HEK293 (cell line): ENCODE data around the gene STRBP.
A peak's percentile ranks its signal among the peaks of the same experiment; 100 is the strongest.

Source experiments
- CTCF ChIA-PET: fragments of 350-600 bp; formaldehyde crosslinking; extraction: SDS; loops from one replicate; lab custom pipeline; 2021; ENCODE audit warnings: antibody characterized with exemption; lab: Yijun Ruan, JAX
- POLR2A ChIA-PET: fragments of 300-600 bp; formaldehyde crosslinking; extraction: SDS; loops from one replicate; lab custom pipeline; 2020; ENCODE audit warnings: antibody characterized with exemption, inconsistent platforms; lab: Yijun Ruan, JAX
- H3K27ac ChIP-seq: fragments of 200-500 bp; sonication (Bioruptor generic); 2 replicates; pipeline ENCODE4 v1.5.1; 2014; ENCODE audit warnings: low read depth, low read length, control low read depth, inconsistent platforms; ENCODE audit errors: extremely low read depth
- H3K36me3 ChIP-seq, 2 experiments: fragments of 200-500 bp in 1 of 2; sonication (Bioruptor generic) in 1 of 2; 1 replicate in 1 of 2; 2 replicates in 1 of 2; pipeline ENCODE4 v1.5.1; 2014 to 2017; ENCODE audit warnings: inconsistent platforms in 2 of 2, low read length in 2 of 2; ENCODE audit not compliant: control insufficient read depth in 2 of 2, insufficient read depth in 1 of 2
- H3K4me1 ChIP-seq: fragments of 200-500 bp; sonication (Bioruptor generic); 2 replicates; pipeline ENCODE4 v1.5.1; 2014; ENCODE audit warnings: mild to moderate bottlenecking, low read length, inconsistent platforms; ENCODE audit not compliant: control insufficient read depth, insufficient read depth
- H3K4me3 ChIP-seq: 2 replicates; pipeline ENCODE4 v1.5.1; 2011; ENCODE audit warnings: low read depth, mild to moderate bottlenecking, control low read depth, low read length, moderate library complexity
- H3K9me3 ChIP-seq: fragments of 200-500 bp; sonication (Bioruptor generic); 2 replicates; pipeline ENCODE4 v1.5.1; 2014; ENCODE audit warnings: low read depth, low read length, inconsistent platforms; ENCODE audit not compliant: control insufficient read depth, insufficient read depth
- FEZF1 ChIP-seq: fragments of 450-650 bp; formaldehyde crosslinking; IDR thresholded peaks from 2 replicates; pipeline ENCODE4 v1.5.1; 2016; ENCODE audit warnings: missing biosample characterization, missing genetic modification characterization
- SCRT2 ChIP-seq: fragments of 450-650 bp; formaldehyde crosslinking; IDR thresholded peaks from 2 replicates; pipeline ENCODE4 v1.5.1; 2016; ENCODE audit warnings: missing biosample characterization, missing genetic modification characterization
- ZBTB21 ChIP-seq: fragments of 450-650 bp; formaldehyde crosslinking; IDR thresholded peaks from 2 replicates; pipeline ENCODE4 v1.5.1; 2017; ENCODE audit warnings: missing biosample characterization, missing genetic modification characterization
- ZEB2 ChIP-seq: fragments of 450-650 bp; formaldehyde crosslinking; IDR thresholded peaks from 2 replicates; pipeline ENCODE4 v1.5.1; 2016; ENCODE audit warnings: missing biosample characterization, missing genetic modification characterization
- ZNF274 ChIP-seq, 2 experiments: fragments of 200-500 bp in 1 of 2; fragments of 450-650 bp in 1 of 2; sonication (Bioruptor generic) in 1 of 2; formaldehyde crosslinking in 1 of 2; IDR thresholded peaks; 2 replicates each; pipeline versions ENCODE4 v1.5.1 to v1.6.1; 2014 to 2016; ENCODE audit warnings: borderline replicate concordance in 1 of 2, inconsistent platforms in 1 of 2, low read length in 1 of 2, missing biosample characterization in 1 of 2, missing genetic modification characterization in 1 of 2
- ZNF302 ChIP-seq: fragments of 450-650 bp; formaldehyde crosslinking; IDR thresholded peaks from 2 replicates; pipeline ENCODE4 v1.5.1; 2016; ENCODE audit warnings: missing biosample characterization, missing genetic modification characterization, low read depth
- ZNF350 ChIP-seq: fragments of 450-650 bp; formaldehyde crosslinking; IDR thresholded peaks from 2 replicates; pipeline ENCODE4 v1.5.0; 2017; ENCODE audit warnings: missing biosample characterization, mild to moderate bottlenecking, missing genetic modification characterization
- ZNF37A ChIP-seq: fragments of 450-650 bp; IDR thresholded peaks from 2 replicates; pipeline ENCODE4 v1.5.1; 2018; ENCODE audit warnings: missing biosample characterization, missing genetic modification characterization
- ZNF48 ChIP-seq: fragments of 450-650 bp; formaldehyde crosslinking; IDR thresholded peaks from 2 replicates; pipeline ENCODE4 v1.5.1; 2016; ENCODE audit warnings: missing biosample characterization, missing genetic modification characterization
- ZNF510 ChIP-seq: fragments of 450-650 bp; formaldehyde crosslinking; IDR thresholded peaks from 2 replicates; pipeline ENCODE4 v1.5.1; 2018; ENCODE audit warnings: mild to moderate bottlenecking, missing genetic modification characterization, missing biosample characterization; ENCODE audit not compliant: insufficient replicate concordance
- ZNF548 ChIP-seq: fragments of 450-650 bp; formaldehyde crosslinking; IDR thresholded peaks from 2 replicates; pipeline ENCODE4 v1.5.1; 2016; ENCODE audit warnings: missing biosample characterization, missing genetic modification characterization
- ZNF571 ChIP-seq: fragments of 450-650 bp; formaldehyde crosslinking; IDR thresholded peaks from 2 replicates; pipeline ENCODE4 v1.5.0; 2017; ENCODE audit warnings: missing biosample characterization, missing genetic modification characterization
- ZNF623 ChIP-seq: fragments of 450-650 bp; formaldehyde crosslinking; IDR thresholded peaks from 2 replicates; pipeline ENCODE4 v1.5.1; 2016; ENCODE audit warnings: missing biosample characterization, missing genetic modification characterization
- ZNF670 ChIP-seq: fragments of 450-650 bp; formaldehyde crosslinking; IDR thresholded peaks from 2 replicates; pipeline ENCODE4 v1.5.1; 2016; ENCODE audit warnings: missing biosample characterization, missing genetic modification characterization, low read depth
- ZNF76 ChIP-seq: fragments of 450-650 bp; formaldehyde crosslinking; IDR thresholded peaks from 2 replicates; pipeline ENCODE4; 2016; ENCODE audit warnings: low read depth, missing biosample characterization, missing genetic modification characterization, borderline replicate concordance
- ZNF791 ChIP-seq: fragments of 450-650 bp; formaldehyde crosslinking; IDR thresholded peaks from 2 replicates; pipeline ENCODE4 v1.5.1; 2016; ENCODE audit warnings: missing biosample characterization, missing genetic modification characterization
- ZXDB ChIP-seq: fragments of 450-650 bp; formaldehyde crosslinking; IDR thresholded peaks from 2 replicates; pipeline ENCODE4 v1.5.1; 2016; ENCODE audit warnings: missing biosample characterization, missing genetic modification characterization
- TF ChIP-seq, protein P1 (sequence below): fragments of 450-650 bp; formaldehyde crosslinking; IDR thresholded peaks from 2 replicates; pipeline ENCODE4 v1.5.1; 2017; ENCODE audit warnings: missing biosample characterization, missing genetic modification characterization
- TF ChIP-seq, protein P2 (sequence below): fragments of 450-650 bp; formaldehyde crosslinking; IDR thresholded peaks from 2 replicates; pipeline ENCODE4 v1.5.1; 2016; ENCODE audit warnings: missing biosample characterization, missing genetic modification characterization, borderline replicate concordance
- TF ChIP-seq, protein P3 (sequence below): fragments of 450-650 bp; formaldehyde crosslinking; IDR thresholded peaks from 2 replicates; pipeline ENCODE4 v1.5.1; 2016; ENCODE audit warnings: missing biosample characterization, missing genetic modification characterization, low read depth
- TF ChIP-seq, protein P4 (sequence below): fragments of 450-650 bp; formaldehyde crosslinking; IDR thresholded peaks from 2 replicates; pipeline ENCODE4 v1.5.1; 2016; ENCODE audit warnings: missing biosample characterization, missing genetic modification characterization
- TF ChIP-seq, protein P5 (sequence below): fragments of 450-650 bp; formaldehyde crosslinking; IDR thresholded peaks from 2 replicates; pipeline ENCODE4 v1.5.1; 2016; ENCODE audit warnings: missing biosample characterization, missing genetic modification characterization
- TF ChIP-seq, protein P6 (sequence below): fragments of 450-650 bp; formaldehyde crosslinking; IDR thresholded peaks from 2 replicates; pipeline ENCODE4 v1.5.1; 2017; ENCODE audit warnings: missing biosample characterization, mild to moderate bottlenecking, missing genetic modification characterization, moderate library complexity
- TF ChIP-seq, protein P7 (sequence below): fragments of 450-650 bp; formaldehyde crosslinking; IDR thresholded peaks from 2 replicates; pipeline ENCODE4 v1.5.1; 2016; ENCODE audit warnings: missing biosample characterization, missing genetic modification characterization

Gene STRBP

DNA sequence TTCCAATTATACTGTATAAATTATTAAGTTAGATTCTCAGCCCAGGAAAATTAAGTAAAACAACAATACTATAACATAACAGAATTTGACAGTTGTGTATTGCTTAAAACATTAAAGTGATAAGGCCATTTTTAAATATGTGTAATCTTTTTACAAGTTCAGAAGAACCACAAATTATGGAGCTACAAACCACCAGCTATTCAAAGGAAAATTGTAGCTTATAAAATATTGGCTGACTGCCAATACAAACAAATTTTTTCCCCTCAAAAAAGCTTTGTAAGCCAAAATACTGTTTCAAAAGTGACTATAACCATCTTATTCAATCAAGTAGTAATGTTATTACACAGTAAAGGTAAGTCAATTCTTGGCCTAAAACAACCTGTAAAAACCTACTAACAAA, 21.9 kb downstream of the STRBP start (continued):
- TF ChIP-seq, protein P1, sequence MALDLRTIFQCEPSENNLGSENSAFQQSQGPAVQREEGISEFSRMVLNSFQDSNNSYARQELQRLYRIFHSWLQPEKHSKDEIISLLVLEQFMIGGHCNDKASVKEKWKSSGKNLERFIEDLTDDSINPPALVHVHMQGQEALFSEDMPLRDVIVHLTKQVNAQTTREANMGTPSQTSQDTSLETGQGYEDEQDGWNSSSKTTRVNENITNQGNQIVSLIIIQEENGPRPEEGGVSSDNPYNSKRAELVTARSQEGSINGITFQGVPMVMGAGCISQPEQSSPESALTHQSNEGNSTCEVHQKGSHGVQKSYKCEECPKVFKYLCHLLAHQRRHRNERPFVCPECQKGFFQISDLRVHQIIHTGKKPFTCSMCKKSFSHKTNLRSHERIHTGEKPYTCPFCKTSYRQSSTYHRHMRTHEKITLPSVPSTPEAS (tag by site-specific recombination): no peak
- no peak for TF ChIP-seq ZNF571 (tag by site-specific recombination)
- no peak for TF ChIP-seq ZNF302 (tag by site-specific recombination)
- TF ChIP-seq, protein P2, sequence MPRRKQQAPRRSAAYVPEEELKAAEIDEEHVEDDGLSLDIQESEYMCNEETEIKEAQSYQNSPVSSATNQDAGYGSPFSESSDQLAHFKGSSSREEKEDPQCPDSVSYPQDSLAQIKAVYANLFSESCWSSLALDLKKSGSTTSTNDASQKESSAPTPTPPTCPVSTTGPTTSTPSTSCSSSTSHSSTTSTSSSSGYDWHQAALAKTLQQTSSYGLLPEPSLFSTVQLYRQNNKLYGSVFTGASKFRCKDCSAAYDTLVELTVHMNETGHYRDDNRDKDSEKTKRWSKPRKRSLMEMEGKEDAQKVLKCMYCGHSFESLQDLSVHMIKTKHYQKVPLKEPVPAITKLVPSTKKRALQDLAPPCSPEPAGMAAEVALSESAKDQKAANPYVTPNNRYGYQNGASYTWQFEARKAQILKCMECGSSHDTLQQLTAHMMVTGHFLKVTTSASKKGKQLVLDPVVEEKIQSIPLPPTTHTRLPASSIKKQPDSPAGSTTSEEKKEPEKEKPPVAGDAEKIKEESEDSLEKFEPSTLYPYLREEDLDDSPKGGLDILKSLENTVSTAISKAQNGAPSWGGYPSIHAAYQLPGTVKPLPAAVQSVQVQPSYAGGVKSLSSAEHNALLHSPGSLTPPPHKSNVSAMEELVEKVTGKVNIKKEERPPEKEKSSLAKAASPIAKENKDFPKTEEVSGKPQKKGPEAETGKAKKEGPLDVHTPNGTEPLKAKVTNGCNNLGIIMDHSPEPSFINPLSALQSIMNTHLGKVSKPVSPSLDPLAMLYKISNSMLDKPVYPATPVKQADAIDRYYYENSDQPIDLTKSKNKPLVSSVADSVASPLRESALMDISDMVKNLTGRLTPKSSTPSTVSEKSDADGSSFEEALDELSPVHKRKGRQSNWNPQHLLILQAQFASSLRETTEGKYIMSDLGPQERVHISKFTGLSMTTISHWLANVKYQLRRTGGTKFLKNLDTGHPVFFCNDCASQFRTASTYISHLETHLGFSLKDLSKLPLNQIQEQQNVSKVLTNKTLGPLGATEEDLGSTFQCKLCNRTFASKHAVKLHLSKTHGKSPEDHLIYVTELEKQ: no peak
- TF ChIP-seq ZNF350 (tag by site-specific recombination): peak; percentile 60; the same call in 1 of the 2 replicates
- TF ChIP-seq ZNF274 (IDR thresholded peaks at IDR 0.05; ENCODE audit: low read length): no peak
- no peak for TF ChIP-seq ZNF274 (tag by site-specific recombination; IDR thresholded peaks at IDR 0.05; ENCODE audit: borderline replicate concordance)
- TF ChIP-seq, protein P3, sequence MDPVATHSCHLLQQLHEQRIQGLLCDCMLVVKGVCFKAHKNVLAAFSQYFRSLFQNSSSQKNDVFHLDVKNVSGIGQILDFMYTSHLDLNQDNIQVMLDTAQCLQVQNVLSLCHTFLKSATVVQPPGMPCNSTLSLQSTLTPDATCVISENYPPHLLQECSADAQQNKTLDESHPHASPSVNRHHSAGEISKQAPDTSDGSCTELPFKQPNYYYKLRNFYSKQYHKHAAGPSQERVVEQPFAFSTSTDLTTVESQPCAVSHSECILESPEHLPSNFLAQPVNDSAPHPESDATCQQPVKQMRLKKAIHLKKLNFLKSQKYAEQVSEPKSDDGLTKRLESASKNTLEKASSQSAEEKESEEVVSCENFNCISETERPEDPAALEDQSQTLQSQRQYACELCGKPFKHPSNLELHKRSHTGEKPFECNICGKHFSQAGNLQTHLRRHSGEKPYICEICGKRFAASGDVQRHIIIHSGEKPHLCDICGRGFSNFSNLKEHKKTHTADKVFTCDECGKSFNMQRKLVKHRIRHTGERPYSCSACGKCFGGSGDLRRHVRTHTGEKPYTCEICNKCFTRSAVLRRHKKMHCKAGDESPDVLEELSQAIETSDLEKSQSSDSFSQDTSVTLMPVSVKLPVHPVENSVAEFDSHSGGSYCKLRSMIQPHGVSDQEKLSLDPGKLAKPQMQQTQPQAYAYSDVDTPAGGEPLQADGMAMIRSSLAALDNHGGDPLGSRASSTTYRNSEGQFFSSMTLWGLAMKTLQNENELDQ (tag by site-specific recombination): no peak
- TF ChIP-seq ZBTB21: no peak
- peak; percentile 51 for TF ChIP-seq FEZF1 (tag by site-specific recombination)
- TF ChIP-seq ZNF791 (tag by site-specific recombination): no peak
- no peak for TF ChIP-seq ZNF670 (tag by site-specific recombination)
- 0 out of 2 replicates have a peak, but pooled peaks have one; percentile 16 for TF ChIP-seq ZEB2 (tag by site-specific recombination)
- 0 out of 2 replicates have a peak, but pooled peaks have one; percentile 30 for TF ChIP-seq ZXDB
- TF ChIP-seq ZNF623 (tag by site-specific recombination): no peak
- TF ChIP-seq, all 188 proteins: peak for 11

DNA sequence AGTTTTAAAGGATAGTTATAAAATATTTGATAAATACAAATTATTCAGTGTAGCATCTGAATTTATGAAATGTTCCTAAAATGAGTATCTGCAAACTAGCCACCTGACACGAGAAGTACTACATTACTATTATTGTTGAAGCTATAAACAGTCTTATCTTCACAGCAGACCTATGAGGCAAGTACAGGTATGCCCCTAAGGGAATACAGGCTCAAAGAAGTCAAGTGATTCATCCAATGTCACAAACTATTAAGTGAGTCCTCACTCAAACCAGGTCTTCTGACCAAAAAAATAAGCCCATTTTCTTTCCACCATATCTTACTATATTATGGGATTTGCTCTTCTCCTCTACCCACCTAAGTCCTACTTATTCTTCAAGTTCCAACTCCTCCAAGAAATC, 28.7 kb downstream of the STRBP start:
- ChIA-PET POLR2A (no interaction called here), CTCF (no interaction called here)
- H3K4me1 ChIP-seq: no peaks in the 10 kb centered on the region
- no peak overlapping the region for H3K27ac ChIP-seq
- H3K9me3 ChIP-seq: no peaks in the 10 kb centered on the region
- H3K36me3 ChIP-seq: no peaks in the 10 kb centered on the region
- H3K4me3 ChIP-seq: no peak overlapping the region
- TF ChIP-seq SCRT2 (tag by site-specific recombination) (no peak), ZNF76 (tag by site-specific recombination) (no peak), ZNF548 (tag by site-specific recombination) (no peak), ZNF510 (tag by site-specific recombination) (no peak), ZNF48 (tag by site-specific recombination) (no peak), ZNF37A (tag by site-specific recombination) (no peak)
- TF ChIP-seq, protein P4, sequence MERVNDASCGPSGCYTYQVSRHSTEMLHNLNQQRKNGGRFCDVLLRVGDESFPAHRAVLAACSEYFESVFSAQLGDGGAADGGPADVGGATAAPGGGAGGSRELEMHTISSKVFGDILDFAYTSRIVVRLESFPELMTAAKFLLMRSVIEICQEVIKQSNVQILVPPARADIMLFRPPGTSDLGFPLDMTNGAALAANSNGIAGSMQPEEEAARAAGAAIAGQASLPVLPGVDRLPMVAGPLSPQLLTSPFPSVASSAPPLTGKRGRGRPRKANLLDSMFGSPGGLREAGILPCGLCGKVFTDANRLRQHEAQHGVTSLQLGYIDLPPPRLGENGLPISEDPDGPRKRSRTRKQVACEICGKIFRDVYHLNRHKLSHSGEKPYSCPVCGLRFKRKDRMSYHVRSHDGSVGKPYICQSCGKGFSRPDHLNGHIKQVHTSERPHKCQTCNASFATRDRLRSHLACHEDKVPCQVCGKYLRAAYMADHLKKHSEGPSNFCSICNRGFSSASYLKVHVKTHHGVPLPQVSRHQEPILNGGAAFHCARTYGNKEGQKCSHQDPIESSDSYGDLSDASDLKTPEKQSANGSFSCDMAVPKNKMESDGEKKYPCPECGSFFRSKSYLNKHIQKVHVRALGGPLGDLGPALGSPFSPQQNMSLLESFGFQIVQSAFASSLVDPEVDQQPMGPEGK (tag by site-specific recombination): no peak
- TF ChIP-seq, protein P5, sequence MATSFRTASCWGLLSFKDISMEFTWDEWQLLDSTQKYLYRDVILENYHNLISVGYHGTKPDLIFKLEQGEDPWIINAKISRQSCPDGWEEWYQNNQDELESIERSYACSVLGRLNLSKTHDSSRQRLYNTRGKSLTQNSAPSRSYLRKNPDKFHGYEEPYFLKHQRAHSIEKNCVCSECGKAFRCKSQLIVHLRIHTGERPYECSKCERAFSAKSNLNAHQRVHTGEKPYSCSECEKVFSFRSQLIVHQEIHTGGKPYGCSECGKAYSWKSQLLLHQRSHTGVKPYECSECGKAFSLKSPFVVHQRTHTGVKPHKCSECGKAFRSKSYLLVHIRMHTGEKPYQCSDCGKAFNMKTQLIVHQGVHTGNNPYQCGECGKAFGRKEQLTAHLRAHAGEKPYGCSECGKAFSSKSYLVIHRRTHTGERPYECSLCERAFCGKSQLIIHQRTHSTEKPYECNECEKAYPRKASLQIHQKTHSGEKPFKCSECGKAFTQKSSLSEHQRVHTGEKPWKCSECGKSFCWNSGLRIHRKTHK (tag by site-specific recombination): no peak
- TF ChIP-seq, protein P6, sequence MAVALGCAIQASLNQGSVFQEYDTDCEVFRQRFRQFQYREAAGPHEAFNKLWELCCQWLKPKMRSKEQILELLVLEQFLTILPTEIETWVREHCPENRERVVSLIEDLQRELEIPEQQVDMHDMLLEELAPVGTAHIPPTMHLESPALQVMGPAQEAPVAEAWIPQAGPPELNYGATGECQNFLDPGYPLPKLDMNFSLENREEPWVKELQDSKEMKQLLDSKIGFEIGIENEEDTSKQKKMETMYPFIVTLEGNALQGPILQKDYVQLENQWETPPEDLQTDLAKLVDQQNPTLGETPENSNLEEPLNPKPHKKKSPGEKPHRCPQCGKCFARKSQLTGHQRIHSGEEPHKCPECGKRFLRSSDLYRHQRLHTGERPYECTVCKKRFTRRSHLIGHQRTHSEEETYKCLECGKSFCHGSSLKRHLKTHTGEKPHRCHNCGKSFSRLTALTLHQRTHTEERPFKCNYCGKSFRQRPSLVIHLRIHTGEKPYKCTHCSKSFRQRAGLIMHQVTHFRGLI: no peak
- TF ChIP-seq, protein P7, sequence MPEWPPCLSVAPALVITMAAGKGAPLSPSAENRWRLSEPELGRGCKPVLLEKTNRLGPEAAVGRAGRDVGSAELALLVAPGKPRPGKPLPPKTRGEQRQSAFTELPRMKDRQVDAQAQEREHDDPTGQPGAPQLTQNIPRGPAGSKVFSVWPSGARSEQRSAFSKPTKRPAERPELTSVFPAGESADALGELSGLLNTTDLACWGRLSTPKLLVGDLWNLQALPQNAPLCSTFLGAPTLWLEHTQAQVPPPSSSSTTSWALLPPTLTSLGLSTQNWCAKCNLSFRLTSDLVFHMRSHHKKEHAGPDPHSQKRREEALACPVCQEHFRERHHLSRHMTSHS (tag by site-specific recombination): no peak
